ENCODE data around the gene CRTC1. TPM values are rescaled to one million over a fixed set of nuclear protein-coding genes. Genes with fewer than 3 reads are reported as not detected.

Gene CRTC1
- total and polyA plus RNA-seq, 9 of the 15 experiments (the other 6 are each of a cell fraction or from before 2014, with no cell fraction given), result 0.25 to 3.8 (median 1.2) TPM; not detected in 2

GRCh38 chr19:18831524-18832305 lies 148.2 kb downstream of the CRTC1 start, which contains the start of gene UPF1 (continued):
- TF ChIP-seq, protein P1, sequence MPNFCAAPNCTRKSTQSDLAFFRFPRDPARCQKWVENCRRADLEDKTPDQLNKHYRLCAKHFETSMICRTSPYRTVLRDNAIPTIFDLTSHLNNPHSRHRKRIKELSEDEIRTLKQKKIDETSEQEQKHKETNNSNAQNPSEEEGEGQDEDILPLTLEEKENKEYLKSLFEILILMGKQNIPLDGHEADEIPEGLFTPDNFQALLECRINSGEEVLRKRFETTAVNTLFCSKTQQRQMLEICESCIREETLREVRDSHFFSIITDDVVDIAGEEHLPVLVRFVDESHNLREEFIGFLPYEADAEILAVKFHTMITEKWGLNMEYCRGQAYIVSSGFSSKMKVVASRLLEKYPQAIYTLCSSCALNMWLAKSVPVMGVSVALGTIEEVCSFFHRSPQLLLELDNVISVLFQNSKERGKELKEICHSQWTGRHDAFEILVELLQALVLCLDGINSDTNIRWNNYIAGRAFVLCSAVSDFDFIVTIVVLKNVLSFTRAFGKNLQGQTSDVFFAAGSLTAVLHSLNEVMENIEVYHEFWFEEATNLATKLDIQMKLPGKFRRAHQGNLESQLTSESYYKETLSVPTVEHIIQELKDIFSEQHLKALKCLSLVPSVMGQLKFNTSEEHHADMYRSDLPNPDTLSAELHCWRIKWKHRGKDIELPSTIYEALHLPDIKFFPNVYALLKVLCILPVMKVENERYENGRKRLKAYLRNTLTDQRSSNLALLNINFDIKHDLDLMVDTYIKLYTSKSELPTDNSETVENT (CRISPR knock-in tag; IDR thresholded peaks at IDR 0.05), result peak; percentile 69; the same call in 1 of the 2 replicates
- TF ChIP-seq IRF2 (CRISPR knock-in tag; IDR thresholded peaks at IDR 0.05) (peak; percentile 90), FOXM1 (IDR thresholded peaks at IDR 0.05; ENCODE audit: low read depth) (no peak), FOXM1 (CRISPR knock-in tag; IDR thresholded peaks at IDR 0.05; ENCODE audit: low read depth) (peak; percentile 56; the same call in 1 of the 2 replicates), NR4A1 (CRISPR knock-in tag; IDR thresholded peaks at IDR 0.05) (no peak), NR4A1 (tag; IDR thresholded peaks at IDR 0.05) (peak; percentile 74; the same call in 1 of the 2 replicates), ZNF592 (IDR thresholded peaks at IDR 0.05) (peak; percentile 76), ERF (CRISPR knock-in tag; IDR thresholded peaks at IDR 0.05) (peak; percentile 67; the same call in 1 of the 2 replicates), MEIS2 (IDR thresholded peaks at IDR 0.05; ENCODE audit: partially characterized antibody) (peak; percentile 94), ZNF12 (CRISPR knock-in tag; IDR thresholded peaks at IDR 0.05) (peak; percentile 67), YY1 (IDR thresholded peaks at IDR 0.05; ENCODE audit: borderline replicate concordance in 1 of 3, control insufficient read depth in 1 of 3, extremely low read depth in 1 of 3, insufficient read depth in 3 of 3, insufficient read length in 1 of 3, insufficient replicate concordance in 2 of 3, low read depth in 1 of 3, low read length in 2 of 3) (peak in 1 of 3 experiments; percentile 70), RB1 (IDR thresholded peaks at IDR 0.05; ENCODE audit: low read depth) (peak; percentile 87), LARP7 (IDR thresholded peaks at IDR 0.05) (no peak), TBL1XR1 (IDR thresholded peaks at IDR 0.05; ENCODE audit: low read length in 2 of 2) (no peak), IFI16 (CRISPR knock-in tag; IDR thresholded peaks at IDR 0.05) (no peak), PHB2 (IDR thresholded peaks at IDR 0.05; ENCODE audit: low read depth) (no peak), SLC30A9 (CRISPR knock-in tag; IDR thresholded peaks at IDR 0.05) (no peak), HMGN3 (IDR thresholded peaks at IDR 0.05; ENCODE audit: borderline replicate concordance, extremely low read depth, insufficient read length, low read depth, low read length) (peak; percentile 75), POLR2G (IDR thresholded peaks at IDR 0.05; ENCODE audit: low read depth, low read length) (peak; percentile 94)
- TF ChIP-seq, protein P2, sequence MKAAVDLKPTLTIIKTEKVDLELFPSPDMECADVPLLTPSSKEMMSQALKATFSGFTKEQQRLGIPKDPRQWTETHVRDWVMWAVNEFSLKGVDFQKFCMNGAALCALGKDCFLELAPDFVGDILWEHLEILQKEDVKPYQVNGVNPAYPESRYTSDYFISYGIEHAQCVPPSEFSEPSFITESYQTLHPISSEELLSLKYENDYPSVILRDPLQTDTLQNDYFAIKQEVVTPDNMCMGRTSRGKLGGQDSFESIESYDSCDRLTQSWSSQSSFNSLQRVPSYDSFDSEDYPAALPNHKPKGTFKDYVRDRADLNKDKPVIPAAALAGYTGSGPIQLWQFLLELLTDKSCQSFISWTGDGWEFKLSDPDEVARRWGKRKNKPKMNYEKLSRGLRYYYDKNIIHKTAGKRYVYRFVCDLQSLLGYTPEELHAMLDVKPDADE (conservative IDR thresholded peaks at IDR 0.05; ENCODE audit: control insufficient read depth, low read depth, low read length), result peak; percentile 39; the same call in 1 of the 2 replicates

Data from K562 (cell line).